Activated T-cell treated with anti-CD3 and anti-CD28 coated beads, Interleukin-2, amount 50 U/mL, for 72 hours (primary cell): Measurements from ENCODE around the gene FOXP2. TPM values are rescaled to one million over a fixed set of nuclear protein-coding genes. Genes with fewer than 3 reads are reported as not detected.
"Not testable (repeated sequence)": the region's sequence is repeated elsewhere in the genome, so short reads cannot be mapped to it uniquely, and the experiment has no call there.

Experiments used
- ATAC-seq, 2 donors: fragments of 150-1000 bp; cut with Tn5 transposase; replicated peaks in 1 of 2; 2 replicates each; pipeline ENCODE4 v1.10.0; 2021; ENCODE audit warnings: moderate library complexity in 2 of 2, mild to moderate bottlenecking in 1 of 2
- DNase-seq, 2 donors: peaks; one replicate each; pipeline ENCODE4 v3.0.0; 2021 to 2022; ENCODE audit warnings: mixed read lengths in 1 of 2
- H3K27ac Mint-ChIP-seq: one replicate; pipeline ENCODE4 v1.8.0; 2022; ENCODE audit warnings: mild to moderate bottlenecking, moderate library complexity, mixed read lengths
- H3K27me3 Mint-ChIP-seq: one replicate; pipeline ENCODE4 v1.8.0; 2022; ENCODE audit warnings: low read depth, mixed read lengths
- H3K36me3 Mint-ChIP-seq, 2 donors: one replicate each; pipeline ENCODE4 v1.8.0; 2022; ENCODE audit warnings: mixed read lengths in 2 of 2, mild to moderate bottlenecking in 1 of 2; ENCODE audit not compliant: insufficient read depth in 2 of 2
- H3K4me1 Mint-ChIP-seq: one replicate; pipeline ENCODE4 v1.8.0; 2022; ENCODE audit warnings: low read depth, mixed read lengths
- H3K4me3 Mint-ChIP-seq, 2 donors: one replicate each; pipeline ENCODE4 v1.8.0; 2022; ENCODE audit warnings: mild to moderate bottlenecking in 2 of 2, mixed read lengths in 2 of 2, moderate library complexity in 2 of 2
- H3K9me3 Mint-ChIP-seq, 2 donors: one replicate each; pipeline ENCODE4 v1.8.0; 2022; ENCODE audit warnings: mixed read lengths in 2 of 2
- total RNA-seq, 2 donors: library from RNA; stranded (reverse); gene quantifications; one replicate each; pipeline ENCODE4 v1.2.3, GENCODE V29; 2022

FOXP2 gene
- total RNA-seq, 2 donors from 2014 or later: not detected

- Mint-ChIP-seq H3K27me3 (no peaks in the 10 kb centered on the region), H3K9me3 (no peaks in the 10 kb centered on the region), H3K36me3 (no peaks in the 10 kb centered on the region), H3K27ac (no peak overlapping the region), H3K4me3 (no peak overlapping the region), H3K4me1 (no peaks in the 10 kb centered on the region)
- DNase-seq (no peak), ATAC-seq (no peak)
Measured at GRCh38 chr7:114534953-114535352, 120.3 kb downstream of the FOXP2 start.

GRCh38 chr7:114539575-114539974 lies 125.0 kb downstream of the FOXP2 start:
- Mint-ChIP-seq H3K4me1 (no peaks in the 10 kb centered on the region), H3K27me3 (no peaks in the 10 kb centered on the region), H3K27ac (no peak overlapping the region), H3K36me3 (no peaks in the 10 kb centered on the region), H3K4me3 (no peak overlapping the region), H3K9me3 (no peaks in the 10 kb centered on the region)
- ATAC-seq: no peak
- no peak for DNase-seq

- Mint-ChIP-seq H3K9me3 (no peaks in the 10 kb centered on the region), H3K27me3 (no peaks in the 10 kb centered on the region), H3K36me3 (no peaks in the 10 kb centered on the region), H3K4me1 (no peaks in the 10 kb centered on the region), H3K27ac (no peak overlapping the region), H3K4me3 (no peak overlapping the region)
- ATAC-seq (no peak), DNase-seq (no peak)
Measured at GRCh38 chr7:114540291-114540690, 125.7 kb downstream of the FOXP2 start.

- ATAC-seq: not testable (repeated sequence)
Measured at GRCh38 chr7:114547346-114547745, 132.7 kb downstream of the FOXP2 start.

GRCh38 chr7:114548081-114548980 lies 133.7 kb downstream of the FOXP2 start:
- no peak overlapping the region for H3K4me3 Mint-ChIP-seq
- no peaks in the 10 kb centered on the region for H3K36me3 Mint-ChIP-seq
- ATAC-seq: no peak
- no peaks in the 10 kb centered on the region for H3K4me1 Mint-ChIP-seq
- no peak overlapping the region for H3K27ac Mint-ChIP-seq
- peaks cover 2% of the 10 kb centered on the region in 2 donors for H3K9me3 Mint-ChIP-seq
- no peaks in the 10 kb centered on the region for H3K27me3 Mint-ChIP-seq
- DNase-seq: no peak

More at GRCh38 chr7:114547346-114547745, 132.7 kb downstream of the FOXP2 start:
- not testable (repeated sequence) for H3K9me3 Mint-ChIP-seq, H3K4me3 Mint-ChIP-seq, H3K27ac Mint-ChIP-seq, H3K4me1 Mint-ChIP-seq, DNase-seq, H3K36me3 Mint-ChIP-seq, H3K27me3 Mint-ChIP-seq

- H3K4me1 Mint-ChIP-seq: no peaks in the 10 kb centered on the region
Measured at GRCh38 chr7:114554781-114555537, 140.3 kb downstream of the FOXP2 start.

GRCh38 chr7:114567416-114567815 lies 152.8 kb downstream of the FOXP2 start:
- no peak for ATAC-seq
- H3K36me3 Mint-ChIP-seq: no peaks in the 10 kb centered on the region

More at GRCh38 chr7:114554781-114555537, 140.3 kb downstream of the FOXP2 start:
- ATAC-seq: peak; percentile 36 to 44
- DNase-seq: no peak
- H3K36me3 Mint-ChIP-seq: no peaks in the 10 kb centered on the region
- H3K27ac Mint-ChIP-seq: no peak overlapping the region
- no peak overlapping the region for H3K4me3 Mint-ChIP-seq
- H3K9me3 Mint-ChIP-seq: peaks cover 2% of the 10 kb centered on the region in 2 donors
- H3K27me3 Mint-ChIP-seq: no peaks in the 10 kb centered on the region

GRCh38 chr7:114569220-114569619 lies 154.6 kb downstream of the FOXP2 start:
- Mint-ChIP-seq H3K36me3 (no peaks in the 10 kb centered on the region), H3K27ac (no peak overlapping the region), H3K4me1 (no peaks in the 10 kb centered on the region), H3K4me3 (no peak overlapping the region), H3K9me3 (peaks cover 0 to 2% of the 10 kb centered on the region in 2 donors), H3K27me3 (no peaks in the 10 kb centered on the region)
- DNase-seq (no peak), ATAC-seq (no peak)

More at GRCh38 chr7:114567416-114567815, 152.8 kb downstream of the FOXP2 start:
- H3K27me3 Mint-ChIP-seq: no peaks in the 10 kb centered on the region
- H3K4me3 Mint-ChIP-seq: no peak overlapping the region
- no peak overlapping the region for H3K27ac Mint-ChIP-seq
- peaks cover 0 to 2% of the 10 kb centered on the region in 2 donors for H3K9me3 Mint-ChIP-seq
- no peak for DNase-seq
- no peaks in the 10 kb centered on the region for H3K4me1 Mint-ChIP-seq

GRCh38 chr7:114574384-114574783 lies 159.8 kb downstream of the FOXP2 start:
- no peak overlapping the region for H3K27ac Mint-ChIP-seq
- H3K27me3 Mint-ChIP-seq: no peaks in the 10 kb centered on the region
- no peaks in the 10 kb centered on the region for H3K4me1 Mint-ChIP-seq
- DNase-seq (no peak), ATAC-seq (no peak)
- no peaks in the 10 kb centered on the region for H3K9me3 Mint-ChIP-seq
- H3K4me3 Mint-ChIP-seq: no peak overlapping the region
- no peaks in the 10 kb centered on the region for H3K36me3 Mint-ChIP-seq

- Mint-ChIP-seq H3K27ac (no peak overlapping the region), H3K27me3 (no peaks in the 10 kb centered on the region), H3K4me3 (no peak overlapping the region), H3K36me3 (no peaks in the 10 kb centered on the region), H3K4me1 (no peaks in the 10 kb centered on the region), H3K9me3 (no peaks in the 10 kb centered on the region)
- DNase-seq (no peak), ATAC-seq (no peak)
Measured at GRCh38 chr7:114575098-114575497, 160.5 kb downstream of the FOXP2 start.

GRCh38 chr7:114580963-114581362 lies 166.3 kb downstream of the FOXP2 start:
- H3K27me3 Mint-ChIP-seq, H3K27ac Mint-ChIP-seq, H3K4me1 Mint-ChIP-seq, H3K4me3 Mint-ChIP-seq, H3K9me3 Mint-ChIP-seq, ATAC-seq, H3K36me3 Mint-ChIP-seq, DNase-seq: not testable (repeated sequence)

GRCh38 chr7:114588506-114588905 lies 173.9 kb downstream of the FOXP2 start:
- Mint-ChIP-seq H3K9me3 (no peaks in the 10 kb centered on the region), H3K27me3 (no peaks in the 10 kb centered on the region), H3K4me3 (no peak overlapping the region), H3K27ac (no peak overlapping the region), H3K4me1 (no peaks in the 10 kb centered on the region), H3K36me3 (no peaks in the 10 kb centered on the region)
- DNase-seq (no peak), ATAC-seq (no peak)

GRCh38 chr7:114589436-114589835 lies 174.8 kb downstream of the FOXP2 start:
- ATAC-seq (no peak), DNase-seq (no peak)
- H3K9me3 Mint-ChIP-seq: no peaks in the 10 kb centered on the region
- H3K4me1 Mint-ChIP-seq: no peaks in the 10 kb centered on the region
- no peak overlapping the region for H3K4me3 Mint-ChIP-seq
- no peaks in the 10 kb centered on the region for H3K27me3 Mint-ChIP-seq
- no peak overlapping the region for H3K27ac Mint-ChIP-seq
- H3K36me3 Mint-ChIP-seq: no peaks in the 10 kb centered on the region
